Naive thymus-derived CD4-positive, alpha-beta T cell (primary cell): ENCODE data around the gene VWA7. TPM values are rescaled to one million over a fixed set of nuclear protein-coding genes. Genes with fewer than 3 reads are reported as not detected.
A peak's percentile ranks its signal among the peaks of the same experiment; 100 is the strongest.

ENCODE experiments used
- ATAC-seq: fragments of 150-1000 bp; cut with Tn5 transposase; 2 replicates; pipeline ENCODE4 v1.10.0; 2021; ENCODE audit warnings: mild to moderate bottlenecking, moderate library complexity
- CTCF ChIA-PET: fragments of 350-600 bp; sonication (Branson Sonifier 250); formaldehyde crosslinking; loops from one replicate; lab custom pipeline; 2021; ENCODE audit warnings: antibody characterized with exemption; lab: Charles Lee
- POLR2A ChIA-PET: fragments of 350-600 bp; sonication (Branson Sonifier 250); formaldehyde crosslinking; loops from one replicate; lab custom pipeline; 2021; ENCODE audit warnings: antibody characterized with exemption, inconsistent platforms; lab: Charles Lee
- DNase-seq, 9 donors: peaks; one replicate each; pipeline versions ENCODE4 v3.0.0 to v3.0.0-alpha.2; 2020 to 2022; ENCODE audit warnings: mixed read lengths in 1 of 9
- H3K27ac ChIP-seq: one replicate; pipeline ENCODE4 v1.7.0; 2013; ENCODE audit warnings: mild to moderate bottlenecking, low read depth, low read length, moderate library complexity
- H3K27me3 ChIP-seq, 2 donors: one replicate each; pipeline ENCODE4 v1.7.0; 2013; ENCODE audit warnings: low read length in 2 of 2, mild to moderate bottlenecking in 2 of 2, moderate library complexity in 2 of 2; ENCODE audit not compliant: control insufficient read depth in 2 of 2, insufficient read depth in 2 of 2
- H3K36me3 ChIP-seq, 3 experiments: 1 replicate in 2 of 3; 2 replicates in 1 of 3; pipeline ENCODE4 v1.7.0; 2013; ENCODE audit warnings: low read length in 3 of 3, mild to moderate bottlenecking in 3 of 3, moderate library complexity in 1 of 3; ENCODE audit not compliant: insufficient read depth in 3 of 3, control insufficient read depth in 2 of 3
- H3K4me1 ChIP-seq, 2 donors: one replicate each; pipeline ENCODE4 v1.7.0; 2013; ENCODE audit warnings: low read length in 2 of 2, mild to moderate bottlenecking in 2 of 2, moderate library complexity in 1 of 2; ENCODE audit not compliant: control insufficient read depth in 2 of 2, insufficient read depth in 2 of 2
- H3K4me3 ChIP-seq: 2 replicates; pipeline ENCODE4 v1.7.0; 2013; ENCODE audit warnings: mild to moderate bottlenecking, low read length
- H3K9me3 ChIP-seq, 3 experiments: 1 replicate in 2 of 3; 2 replicates in 1 of 3; pipeline ENCODE4 v1.7.0; 2013; ENCODE audit warnings: low read length in 3 of 3; ENCODE audit not compliant: control insufficient read depth in 2 of 3
- H3K27ac Mint-ChIP-seq, 9 donors: one replicate each; pipeline ENCODE4 v1.8.0; 2020 to 2022; ENCODE audit warnings: mixed read lengths in 9 of 9, mild to moderate bottlenecking in 8 of 9, moderate library complexity in 5 of 9, inconsistent platforms in 2 of 9
- H3K27me3 Mint-ChIP-seq, 5 donors: one replicate each; pipeline ENCODE4 v1.8.0; 2021 to 2022; ENCODE audit warnings: mixed read lengths in 5 of 5, mild to moderate bottlenecking in 1 of 5
- H3K36me3 Mint-ChIP-seq, 5 donors: one replicate each; pipeline ENCODE4 v1.8.0; 2020 to 2022; ENCODE audit warnings: mixed read lengths in 5 of 5, mild to moderate bottlenecking in 3 of 5, inconsistent platforms in 1 of 5
- H3K4me1 Mint-ChIP-seq, 7 donors: one replicate each; pipeline ENCODE4 v1.8.0; 2020 to 2022; ENCODE audit warnings: mixed read lengths in 7 of 7, mild to moderate bottlenecking in 3 of 7, inconsistent platforms in 1 of 7
- H3K4me3 Mint-ChIP-seq, 10 donors: one replicate each; pipeline ENCODE4 v1.8.0; 2020 to 2022; ENCODE audit warnings: mild to moderate bottlenecking in 10 of 10, mixed read lengths in 10 of 10, moderate library complexity in 6 of 10, inconsistent platforms in 2 of 10
- H3K9me3 Mint-ChIP-seq, 11 donors: one replicate each; pipeline ENCODE4 v1.8.0; 2020 to 2022; ENCODE audit warnings: mixed read lengths in 11 of 11, mild to moderate bottlenecking in 4 of 11, inconsistent platforms in 1 of 11, moderate library complexity in 1 of 11
- intact Hi-C, 2 donors: fragments of 100-400 bp; cut with micrococcal nuclease; formaldehyde crosslinking; loops; one replicate each; pipeline ENCODE4 v1.15.1; 2023
- polyA plus RNA-seq, 2 donors: library from polyadenylated mRNA; unstranded; fragments of 300-500 nt; fragmentation: Illumina TruSeq; gene quantifications; one replicate each; pipeline ENCODE4 v1.2.3, GENCODE V29; 2021
- total RNA-seq, 6 experiments: library from RNA in 5 of 6; stranded (reverse) in 5 of 6; gene quantifications; 1 replicate in 5 of 6; 2 replicates in 1 of 6; pipeline ENCODE4 v1.2.3 and lab custom pipeline; 2021 to 2026

VWA7 gene
- total and polyA plus RNA-seq, 7 experiments from 2014 or later, result 0.53 to 4.5 (median 1.1) TPM; not detected in 2

- Mint-ChIP-seq H3K4me3 (peak overlapping the region; percentile 83 to 100 (median 97)), H3K4me1 (peaks cover 20 to 70% (median 60%) of the 10 kb centered on the region in 7 donors), H3K27me3 (no peaks in the 10 kb centered on the region), H3K36me3 (peaks cover 4 to 48% (median 8%) of the 10 kb centered on the region in 5 donors), H3K27ac (peak overlapping the region; percentile 30 to 96 (median 78)), H3K9me3 (peaks cover 0 to 1% (median 0%) of the 10 kb centered on the region in 11 donors)
- Histone ChIP-seq H3K27me3 (no peaks in the 10 kb centered on the region), H3K9me3 (no peaks in the 10 kb centered on the region), H3K4me3 (peak overlapping the region; percentile 92), H3K36me3 (peaks cover 5 to 25% (median 13%) of the 10 kb centered on the region in 3 experiments), H3K4me1 (peaks cover 21 to 24% of the 10 kb centered on the region in 2 donors), H3K27ac (peak overlapping the region; percentile 65)
- intact Hi-C loops, result loop anchor here (1.0 to 10.0 kb wide), 13 partner anchors 8 to 1475 kb away; partner anchors contain the start of genes ABHD16A (in 1 of the 2), DXO (in 1 of the 2), EHMT2 (in 1 of the 2) and HSD17B8 (in 1 of the 2)
- peak; percentile 51 to 75 (median 63) for DNase-seq
- ChIA-PET POLR2A (interaction anchor here (0.9 to 4.6 kb wide), 12 partner anchors 8 to 162 kb away, joined by 3 to 33 read pairs (median 4); partner anchors contain the start of genes HSPA1A, HSPA1B, HSPA1L and LSM2), CTCF (interaction anchor here (0.6 to 4.2 kb wide), 18 partner anchors 9 to 398 kb away, joined by 3 to 30 read pairs (median 6); partner anchors contain the start of genes ATF6B, HSPA1A, HSPA1B and HSPA1L)
- peak; percentile 70 for ATAC-seq
Measured at GRCh38 chr6:31729979-31730630, 47.0 kb downstream of the VWA7 start.

GRCh38 chr6:31729515-31729978 lies 47.6 kb downstream of the VWA7 start:
- peak overlapping the region; percentile 83 to 100 (median 97) for H3K4me3 Mint-ChIP-seq
- H3K27ac Mint-ChIP-seq, result peak overlapping the region; percentile 78 to 96 (median 89)
- peak; percentile 66 to 82 (median 77) for DNase-seq
- H3K36me3 Mint-ChIP-seq, result peaks cover 4 to 43% (median 8%) of the 10 kb centered on the region in 5 donors
- H3K27me3 ChIP-seq, result no peaks in the 10 kb centered on the region
- no peaks in the 10 kb centered on the region for H3K9me3 ChIP-seq
- H3K27ac ChIP-seq, result peak overlapping the region; percentile 65
- intact Hi-C loops, result loop anchor here (1.0 to 2.0 kb wide), 11 partner anchors 9 to 229 kb away; partner anchors contain the start of genes ABHD16A (in 1 of the 2), EHMT2 (in 1 of the 2), HSPA1B (in 1 of the 2) and LY6G5C (in 1 of the 2)
- no peaks in the 10 kb centered on the region for H3K27me3 Mint-ChIP-seq
- ATAC-seq, result peak; percentile 78
- H3K9me3 Mint-ChIP-seq, result peaks cover 0 to 1% (median 0%) of the 10 kb centered on the region in 11 donors
- H3K4me1 Mint-ChIP-seq, result peaks cover 20 to 65% (median 55%) of the 10 kb centered on the region in 7 donors
- peak overlapping the region; percentile 92 for H3K4me3 ChIP-seq
- POLR2A ChIA-PET, result interaction anchor here (0.9 to 4.6 kb wide), 11 partner anchors 9 to 161 kb away, joined by 3 to 33 read pairs (median 4); partner anchors contain the start of genes HSPA1A, HSPA1B, HSPA1L and LSM2
- H3K4me1 ChIP-seq, result peaks cover 18 to 20% of the 10 kb centered on the region in 2 donors
- CTCF ChIA-PET, result interaction anchor here (0.6 to 4.2 kb wide), 20 partner anchors 9 to 399 kb away, joined by 3 to 30 read pairs (median 6); partner anchors contain the start of genes ATF6B, HSPA1A, HSPA1B and HSPA1L
- H3K36me3 ChIP-seq, result peaks cover 5 to 25% (median 13%) of the 10 kb centered on the region in 3 experiments

DNA sequence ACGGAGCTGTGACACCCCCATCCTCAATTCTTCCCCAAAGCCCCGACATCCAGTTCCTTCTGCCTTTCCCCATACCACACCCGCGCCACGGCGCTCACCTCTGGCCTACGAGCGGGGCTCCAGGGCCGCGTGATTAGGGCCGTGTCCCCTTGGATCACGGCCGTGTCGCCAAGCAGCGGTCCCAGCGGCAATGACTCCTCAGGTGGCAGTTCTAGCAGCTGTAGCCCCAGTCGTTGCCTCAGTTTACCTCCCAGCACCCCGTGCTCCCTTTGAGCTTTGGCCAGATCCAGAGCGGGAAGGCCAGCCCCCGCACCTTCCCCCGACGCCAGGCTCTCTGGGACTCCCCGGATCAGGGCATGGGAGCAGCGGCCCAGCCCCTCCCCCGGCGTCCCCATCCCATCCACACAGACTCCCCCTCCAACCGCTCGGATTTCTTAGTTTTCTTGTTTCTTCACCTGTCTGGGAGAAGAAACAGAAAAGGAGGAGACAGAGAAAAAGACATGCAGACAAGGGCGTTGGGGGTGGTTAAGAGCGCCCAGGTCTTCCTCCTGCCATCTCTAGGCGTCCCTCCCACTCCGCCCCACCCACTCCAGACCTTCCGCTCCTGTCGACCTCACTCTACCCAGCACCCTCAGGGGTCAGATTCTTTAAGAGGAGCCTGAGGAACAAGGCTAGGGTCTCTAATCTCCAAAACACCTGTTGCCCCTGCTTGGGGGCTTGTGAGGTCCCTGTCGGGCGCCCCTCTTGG lies 48.2 kb downstream of the VWA7 start, which contains the start of gene DDAH2:
Gene DDAH2 (minus strand): TSS at position 533 of the 748 bp plus-strand sequence. CDS start 138 bp downstream, at position 395.
- H3K36me3 Mint-ChIP-seq, result peaks cover 4 to 37% (median 8%) of the 10 kb centered on the region in 5 donors
- peak; percentile 12 for ATAC-seq
- no peak for DNase-seq
- ChIA-PET CTCF (interaction anchor here (0.6 to 4.2 kb wide), 16 partner anchors 10 to 400 kb away, joined by 3 to 30 read pairs (median 6); partner anchors contain the start of genes ATF6B, HSPA1B, LSM2 and MSH5), POLR2A (interaction anchor here (0.9 to 4.6 kb wide), 13 partner anchors 8 to 161 kb away, joined by 3 to 33 read pairs (median 5); partner anchors contain the start of genes HSPA1A, HSPA1B, HSPA1L and LSM2)
- Histone ChIP-seq H3K27me3 (no peaks in the 10 kb centered on the region), H3K36me3 (peaks cover 5 to 21% (median 13%) of the 10 kb centered on the region in 3 experiments), H3K4me3 (peak within 1 kb of the TSS; percentile 92), H3K4me1 (peaks cover 13 to 14% of the 10 kb centered on the region in 2 donors), H3K27ac (peak within 1 kb of the TSS; percentile 65), H3K9me3 (no peaks in the 10 kb centered on the region)
- peaks cover 21 to 60% (median 53%) of the 10 kb centered on the region in 7 donors for H3K4me1 Mint-ChIP-seq
- no peaks in the 10 kb centered on the region for H3K27me3 Mint-ChIP-seq
- peak within 1 kb of the TSS; percentile 78 to 96 (median 89) for H3K27ac Mint-ChIP-seq
- peak within 1 kb of the TSS; percentile 83 to 100 (median 97) for H3K4me3 Mint-ChIP-seq
- intact Hi-C loops, result loop anchor here (1.0 to 2.0 kb wide), 11 partner anchors 9 to 230 kb away; partner anchors contain the start of genes ABHD16A (in 1 of the 2), EHMT2 (in 1 of the 2), HSPA1B (in 1 of the 2) and LY6G5C (in 1 of the 2)
- H3K9me3 Mint-ChIP-seq, result peaks cover 0 to 1% (median 0%) of the 10 kb centered on the region in 11 donors

DNA sequence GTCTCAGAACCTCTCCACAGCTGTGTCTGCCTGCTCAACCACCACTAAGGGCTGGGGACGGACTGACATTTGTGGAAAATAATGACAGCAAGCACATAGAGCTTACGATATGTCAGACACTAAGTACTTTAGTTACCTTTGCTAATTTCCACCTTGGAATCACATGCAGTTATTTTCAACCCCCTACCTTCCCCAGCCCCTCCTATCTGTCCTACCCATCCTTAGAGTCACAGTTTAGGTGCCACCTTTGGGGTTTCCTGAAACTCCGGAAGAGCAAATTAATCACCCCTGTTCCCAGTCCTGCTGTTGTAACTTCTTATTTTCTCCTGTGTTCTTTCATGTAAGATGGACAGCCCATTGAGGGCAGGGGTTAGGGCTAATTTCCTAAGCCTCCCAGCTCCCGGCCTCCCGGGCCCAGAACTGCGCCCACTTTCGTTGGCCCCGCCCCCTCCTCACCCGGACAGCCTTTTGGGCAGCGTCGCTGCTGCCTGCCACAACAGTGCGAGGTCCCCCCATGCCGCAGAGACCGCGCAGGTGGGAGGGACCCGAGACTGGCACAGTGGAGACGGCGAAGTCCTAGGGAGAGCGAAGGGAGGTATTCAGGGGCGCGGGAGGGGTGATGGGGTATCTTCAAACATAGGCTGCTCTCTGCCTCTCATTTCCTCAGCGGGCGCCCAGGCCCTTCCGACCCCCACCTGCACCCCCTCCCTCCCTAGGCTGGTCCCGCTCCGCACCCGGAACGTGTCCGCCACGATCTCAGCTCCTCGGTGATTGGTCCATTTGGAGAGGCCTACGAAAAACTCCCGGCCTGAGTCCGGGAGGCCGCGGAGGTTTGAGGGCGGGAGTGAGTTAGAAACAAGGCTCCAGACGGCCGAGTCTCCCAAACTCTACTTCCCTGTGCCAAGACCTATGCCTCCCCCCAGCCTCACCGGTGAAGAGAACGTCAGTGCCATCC lies 49.1 kb downstream of the VWA7 start:
- Histone ChIP-seq H3K27me3 (no peaks in the 10 kb centered on the region), H3K36me3 (peaks cover 5 to 13% (median 13%) of the 10 kb centered on the region in 3 experiments), H3K4me1 (peaks cover 9 to 13% of the 10 kb centered on the region in 2 donors), H3K9me3 (no peaks in the 10 kb centered on the region), H3K4me3 (no peak overlapping the region), H3K27ac (peak overlapping the region; percentile 1)
- Mint-ChIP-seq H3K4me3 (peak overlapping the region; percentile 68 to 100 (median 94)), H3K9me3 (no peaks in the 10 kb centered on the region), H3K4me1 (peaks cover 28 to 59% (median 49%) of the 10 kb centered on the region in 7 donors), H3K27me3 (no peaks in the 10 kb centered on the region), H3K36me3 (peaks cover 0 to 28% (median 5%) of the 10 kb centered on the region in 5 donors), H3K27ac (peak overlapping the region; percentile 36 to 85 (median 63))
- intact Hi-C loops, result loop anchor here in 1 of 2 donors (2.0 kb wide), 2 partner anchors 89 to 231 kb away; partner anchors contain the start of genes NELFE and SKIC2
- DNase-seq, result peak in 1 of 9 donors; percentile 20
- POLR2A ChIA-PET, result interaction anchor here (0.5 to 4.6 kb wide), 11 partner anchors 9 to 111 kb away, joined by 3 to 33 read pairs (median 4); partner anchors contain the start of genes HSPA1B and LSM2
- ATAC-seq, result peak; percentile 10
- CTCF ChIA-PET, result interaction anchor here (1.2 to 4.2 kb wide), 6 partner anchors 8 to 224 kb away, joined by 3 to 30 read pairs (median 14); partner anchors contain the start of genes MSH5 and VARS1
